GM12892 (cell line): Measurements from ENCODE around the gene RPS16.

Experiments used
- POLR2A ChIP-seq: IDR thresholded peaks from 2 replicates; pipeline ENCODE4 v1.6.1; 2011; ENCODE audit warnings: low read depth, low read length, control low read depth
- POLR2AphosphoS5 ChIP-seq: IDR thresholded peaks from 2 replicates; pipeline ENCODE4 v1.6.1; 2011; ENCODE audit warnings: low read depth, low read length, control low read depth
- TAF1 ChIP-seq: IDR thresholded peaks from 2 replicates; pipeline ENCODE4 v1.6.1; 2011; ENCODE audit warnings: low read depth, mild to moderate bottlenecking, control low read depth, low read length, borderline replicate concordance

DNA sequence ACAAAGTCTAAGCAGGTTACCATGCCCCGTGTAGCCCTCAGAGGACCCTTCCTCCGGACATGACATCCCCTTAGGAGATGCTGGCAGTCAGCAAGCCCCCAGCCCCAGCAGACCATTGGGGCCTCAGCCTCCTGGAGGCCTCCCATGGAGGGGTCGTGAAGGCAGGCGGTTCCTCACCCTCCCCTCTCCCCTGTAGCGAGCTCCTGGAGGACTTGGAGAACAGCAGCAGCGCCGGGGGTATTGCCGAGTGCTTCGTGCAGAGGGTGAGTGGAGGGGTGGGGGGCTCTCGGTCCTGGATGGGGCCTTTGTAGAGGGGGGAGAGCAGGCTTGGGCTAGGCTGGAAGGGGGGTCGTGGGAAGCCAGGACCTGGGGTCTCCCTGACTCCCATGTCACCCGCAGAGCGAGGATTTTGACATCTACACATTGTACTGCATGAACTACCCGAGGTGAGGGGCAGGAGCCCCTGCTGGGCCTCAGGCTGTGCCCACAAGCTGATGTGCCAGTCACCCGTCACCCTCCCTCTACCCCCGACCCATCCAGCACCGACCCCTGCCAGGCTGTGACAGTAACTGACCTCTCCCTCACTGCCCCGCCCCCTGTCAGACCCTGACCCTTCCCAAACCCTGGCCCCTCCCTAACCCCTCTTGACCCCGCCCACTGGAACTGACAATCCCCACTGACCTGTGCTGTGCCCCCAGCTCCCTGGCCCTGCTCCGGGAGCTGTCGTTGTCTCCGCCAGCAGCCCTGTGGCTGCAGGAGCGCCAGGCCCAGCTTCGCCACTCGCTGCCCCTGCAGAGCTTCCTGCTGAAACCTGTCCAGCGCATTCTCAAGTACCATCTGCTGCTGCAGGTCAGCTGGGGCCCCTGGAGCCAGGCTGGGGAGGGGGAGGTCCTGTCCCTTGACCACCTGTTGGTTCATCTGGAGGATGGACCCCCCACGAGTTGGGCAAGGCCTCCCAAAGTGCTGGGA lies 19.3 kb downstream of the RPS16 start:
- no peak for TF ChIP-seq TAF1
- no peak for TF ChIP-seq POLR2A
- no peak for TF ChIP-seq POLR2AphosphoS5
